ENCODE results near the gene ULBP1.
"Not testable (repeated sequence)": the region's sequence is repeated elsewhere in the genome, so short reads cannot be mapped to it uniquely, and the experiment has no call there.

The ULBP1 gene

DNA sequence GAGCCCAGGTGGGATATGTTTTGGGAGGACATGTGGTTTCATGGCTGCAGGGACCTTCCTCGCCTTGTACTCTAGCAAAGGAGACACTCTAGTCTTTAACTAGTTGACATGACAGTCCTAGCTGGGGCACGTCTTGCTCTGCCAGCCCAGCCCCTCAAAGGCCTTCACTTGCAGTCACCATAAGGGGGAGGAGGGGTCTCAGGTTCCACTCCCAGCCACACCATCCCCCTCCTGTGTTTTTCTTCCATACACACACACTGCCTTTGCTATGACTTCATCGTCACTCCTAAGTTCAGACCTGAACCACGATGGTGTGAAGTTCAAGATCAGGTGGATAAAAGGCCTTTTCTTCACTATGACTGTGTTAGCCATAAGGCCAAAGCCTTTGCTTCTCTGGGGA is 13.5 kb downstream of the ULBP1 start:
- no peak for DNase-seq (ENCODE audit: low spot score)

GRCh38 chr6:149978610-149979009 is 14.9 kb downstream of the ULBP1 start:
- no peak for DNase-seq (ENCODE audit: low spot score)

GRCh38 chr6:149979293-149979692 is 15.6 kb downstream of the ULBP1 start:
- no peak for DNase-seq (ENCODE audit: low spot score)

DNA sequence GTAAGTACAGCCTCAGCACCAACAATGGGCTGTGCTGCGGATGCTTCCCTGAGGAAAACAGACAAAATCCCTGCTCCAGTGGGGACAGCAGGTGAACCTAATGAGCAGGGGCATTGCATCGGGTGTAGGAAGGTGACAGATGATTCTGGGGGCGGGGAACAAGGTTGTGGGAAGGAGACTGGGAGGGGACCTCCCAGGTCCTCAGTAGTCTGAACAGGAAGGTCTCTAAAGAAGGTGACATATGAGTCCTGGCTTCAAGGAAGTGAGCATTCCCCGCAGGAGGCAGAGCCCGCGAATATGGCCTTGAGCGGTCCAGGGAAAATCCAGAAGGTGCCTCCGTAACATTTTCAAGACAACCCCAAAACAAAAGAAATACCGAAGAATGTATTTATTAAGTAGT is 19.4 kb downstream of the ULBP1 start:
- DNase-seq (ENCODE audit: low spot score) = no peak

DNA sequence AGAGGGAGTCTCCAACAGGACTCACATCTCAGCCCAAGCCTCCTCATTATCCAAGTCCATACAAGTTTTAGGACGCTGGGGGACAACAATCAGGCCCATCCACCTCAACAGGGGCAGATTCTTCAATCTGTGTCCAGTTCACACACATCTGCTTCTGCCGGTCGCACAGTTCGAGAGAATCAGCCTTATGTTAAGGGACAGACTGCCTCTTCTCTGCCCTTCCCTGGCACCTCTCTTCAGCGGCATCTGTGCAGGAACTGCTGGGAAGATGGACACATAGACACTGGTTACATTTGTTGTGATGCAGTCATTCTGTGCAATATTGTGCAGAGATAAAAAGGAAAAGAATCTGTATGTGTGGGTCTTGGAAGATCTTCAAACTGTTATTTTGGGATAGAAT is 21.0 kb downstream of the ULBP1 start:
- no peak for DNase-seq (ENCODE audit: low spot score)

GRCh38 chr6:149985481-149985937 is 21.8 kb downstream of the ULBP1 start:
- no peak for DNase-seq (ENCODE audit: low spot score)

GRCh38 chr6:149987602-149988107 is 23.9 kb downstream of the ULBP1 start:
- no peak for DNase-seq (ENCODE audit: low spot score)

DNA sequence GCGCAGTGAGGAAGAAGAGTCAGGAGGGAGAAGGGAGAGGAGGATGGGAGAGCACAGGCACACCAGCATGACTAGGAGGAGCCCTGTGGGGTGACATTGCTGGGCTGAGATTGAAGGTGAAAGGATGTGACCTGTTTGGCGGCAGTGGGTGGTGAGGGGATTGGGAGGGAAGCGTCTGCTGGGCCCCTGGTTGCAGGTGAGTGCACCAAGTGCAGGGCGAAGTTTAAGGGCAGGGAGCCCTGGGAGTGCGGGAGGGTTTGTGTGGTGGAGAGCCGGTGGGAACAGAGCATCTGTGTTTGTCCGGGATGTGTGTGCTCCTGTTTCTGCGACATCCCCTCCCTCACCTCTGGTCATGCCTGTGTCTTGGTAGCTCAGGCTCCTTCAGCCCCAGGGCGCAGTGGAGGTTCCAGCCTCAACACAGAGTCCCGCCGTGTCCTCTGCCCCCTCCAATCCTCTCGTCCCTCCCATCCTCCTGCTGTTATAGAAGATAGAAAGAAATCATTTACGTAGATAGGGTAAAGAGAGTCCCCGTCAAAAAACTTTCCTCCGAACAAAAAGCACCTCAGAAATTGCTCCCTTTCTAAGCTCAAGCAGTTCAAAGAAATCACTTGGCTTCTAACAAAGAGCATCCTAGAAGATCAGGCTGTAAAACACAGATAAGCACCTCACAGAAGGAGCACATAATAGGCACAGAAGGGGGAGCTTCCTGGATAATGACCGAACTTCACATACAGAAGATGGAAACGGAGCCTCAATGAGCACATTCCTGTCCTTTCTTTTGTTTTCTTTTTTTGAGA is 25.0 kb downstream of the ULBP1 start:
- DNase-seq (ENCODE audit: low spot score) = no peak

GRCh38 chr6:149990212-149990660 is 26.5 kb downstream of the ULBP1 start:
- no peak for DNase-seq (ENCODE audit: low spot score)

DNA sequence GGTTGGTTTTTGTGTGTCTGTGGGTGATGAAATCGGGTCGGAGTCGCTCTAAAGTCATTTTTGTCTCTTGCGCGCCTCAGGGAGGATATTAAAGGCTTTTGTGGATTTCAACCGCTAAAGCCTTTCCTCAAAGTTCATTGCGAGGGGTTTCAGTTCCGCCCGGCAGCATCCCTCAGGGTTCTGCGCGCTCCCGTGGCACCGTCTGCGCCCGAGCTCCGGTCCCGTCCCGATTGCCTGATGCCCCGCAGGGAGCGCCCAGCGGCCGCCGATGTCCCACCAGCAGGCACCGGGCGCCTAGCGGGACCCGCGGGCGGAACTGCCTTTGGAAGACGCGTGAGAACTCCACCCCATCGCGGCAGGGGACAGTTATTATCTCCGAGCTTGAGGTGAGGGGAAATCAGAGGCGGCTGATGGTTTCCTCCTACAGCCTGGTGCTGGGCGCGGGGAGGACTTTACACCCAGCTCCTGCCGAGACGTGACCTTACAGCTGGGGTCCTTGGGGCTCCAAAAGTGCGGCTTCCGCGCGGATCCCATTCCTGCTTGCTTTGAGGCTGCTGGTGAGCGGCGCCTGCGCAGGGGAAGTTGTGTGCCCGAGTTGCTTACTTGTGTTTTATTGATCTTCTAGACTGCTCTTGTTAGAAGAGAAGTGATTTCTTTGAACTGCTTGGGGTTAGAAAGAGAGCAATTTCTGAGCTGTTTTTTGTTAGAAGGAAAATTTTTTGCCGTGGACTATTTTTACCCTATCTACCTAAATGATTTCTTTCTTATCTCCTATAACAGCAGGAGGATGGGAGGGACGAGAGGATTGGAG is 27.1 kb downstream of the ULBP1 start:
- DNase-seq (ENCODE audit: low spot score) = no peak

DNA sequence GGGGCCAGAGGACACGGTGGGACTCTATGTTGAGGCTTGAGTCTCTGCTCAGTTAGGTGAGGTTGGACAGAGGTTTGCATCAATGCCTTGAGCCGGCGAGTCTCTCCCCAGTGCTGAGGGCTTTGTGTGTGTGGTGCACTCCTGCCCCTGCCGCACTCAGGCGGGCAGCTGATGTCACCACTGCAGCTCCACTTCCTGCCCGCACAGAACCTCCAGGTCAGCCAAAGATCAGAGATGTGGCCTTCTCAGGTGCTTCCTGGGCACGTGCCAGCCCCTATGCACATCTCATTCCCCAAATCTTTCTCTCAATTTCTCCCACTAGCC is 27.7 kb downstream of the ULBP1 start:
- DNase-seq (ENCODE audit: low spot score) = not testable (repeated sequence)

- DNase-seq (ENCODE audit: low spot score) = no peak
Measured at GRCh38 chr6:149991838-149992237, 28.1 kb downstream of the ULBP1 start.

- DNase-seq (ENCODE audit: low spot score) = no peak
Measured at GRCh38 chr6:149995235-149995750, 31.6 kb downstream of the ULBP1 start.

DNA sequence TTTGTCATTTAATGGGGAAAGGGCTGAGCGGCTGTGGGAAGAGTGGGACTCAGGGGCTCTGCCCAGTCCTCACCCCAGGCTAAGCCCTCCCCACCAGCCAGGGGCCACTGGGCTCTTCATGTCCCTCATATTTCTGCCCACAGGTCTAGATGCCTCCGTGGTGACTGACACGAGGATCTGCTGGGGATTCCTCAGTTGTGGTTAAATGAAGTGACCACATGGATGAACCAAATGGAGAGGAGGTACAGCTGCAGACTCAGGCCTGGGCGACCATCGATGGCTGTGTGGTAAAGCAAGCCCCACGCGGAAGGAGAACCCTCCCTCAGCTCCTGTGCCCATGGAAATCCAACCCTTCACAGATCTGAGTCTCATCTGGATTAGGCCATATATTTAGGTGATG is 32.2 kb downstream of the ULBP1 start:
- no peak for DNase-seq (ENCODE audit: low spot score)

DNA sequence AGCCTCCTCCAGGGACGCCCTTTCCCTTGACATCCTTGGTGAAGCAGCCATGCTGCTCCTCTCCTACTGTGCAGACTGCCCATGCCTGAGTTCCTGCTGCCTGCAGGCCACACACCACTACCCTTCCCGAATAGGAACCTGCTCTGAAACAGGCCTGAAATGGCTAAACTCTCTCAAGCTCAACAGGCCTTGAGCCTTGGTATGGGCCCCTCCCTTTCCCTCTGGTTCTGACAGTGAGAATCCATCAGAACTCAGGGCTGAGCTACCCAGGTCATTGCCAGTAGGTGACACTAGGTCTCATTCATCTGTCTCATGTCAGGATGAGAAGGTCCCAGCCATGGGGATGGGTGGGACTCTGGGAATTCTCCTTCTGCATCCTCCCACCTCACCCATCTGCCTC is 35.9 kb downstream of the ULBP1 start:
- DNase-seq (ENCODE audit: low spot score) = no peak

GRCh38 chr6:150001295-150002008 is 37.7 kb downstream of the ULBP1 start:
- no peak for DNase-seq (ENCODE audit: low spot score)

DNA sequence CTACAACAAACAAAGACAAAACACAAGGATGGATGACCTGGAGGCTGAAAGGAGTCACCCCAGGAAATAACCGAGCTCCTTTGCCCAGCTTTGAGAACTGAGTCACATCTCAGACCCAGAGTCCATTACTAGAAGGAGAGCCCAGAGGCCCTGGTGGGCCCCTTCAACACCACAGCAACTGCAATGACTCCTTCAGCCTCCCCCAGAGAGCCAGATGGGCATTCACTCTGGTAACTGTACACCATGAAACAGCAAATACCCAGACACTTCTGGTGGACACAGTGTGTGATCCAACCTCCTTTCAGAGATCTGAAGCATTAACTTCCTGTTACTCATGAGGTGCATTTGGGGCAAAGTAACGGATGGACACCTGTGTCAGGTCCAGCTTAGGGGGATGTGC is 39.0 kb downstream of the ULBP1 start:
- no peak for DNase-seq (ENCODE audit: low spot score)

GRCh38 chr6:150003599-150003998 is 39.9 kb downstream of the ULBP1 start:
- not testable (repeated sequence) for DNase-seq (ENCODE audit: low spot score)

GRCh38 chr6:150004101-150004782 is 40.5 kb downstream of the ULBP1 start:
- DNase-seq (ENCODE audit: low spot score) = no peak

GRCh38 chr6:150004783-150005717 is 41.3 kb downstream of the ULBP1 start:
- DNase-seq (ENCODE audit: low spot score) = peak; percentile 92

Data from hematopoietic multipotent progenitor cell treated with erythropoietin and hydrocortisone succinate and interleukin-3 and kit ligand, for 17 days (in vitro differentiated cells).